IMR-90 (cell line): ENCODE data around the gene ATP23. TPM values are rescaled to one million over a fixed set of nuclear protein-coding genes. Genes with fewer than 3 reads are reported as not detected.

Experiments
- ATAC-seq: fragments of 200-7000 bp; cut with Tn5 transposase; 2 replicates; pipeline ENCODE4 v1.9.1; 2020; ENCODE audit warnings: low read depth, mild to moderate bottlenecking, moderate library complexity
- BruUV-seq: library from RNA; stranded (reverse); fragments of 400-500 nt; replicated peaks from 2 replicates; lab custom pipeline; 2021; lab: Mats Ljungman, UMichigan
- CTCF ChIA-PET: fragments of 300-600 bp; formaldehyde crosslinking; extraction: SDS; loops from one replicate; lab custom pipeline; 2021; ENCODE audit warnings: antibody characterized with exemption; lab: Yijun Ruan, JAX
- POLR2A ChIA-PET: fragments of 300-600 bp; sonication (Branson Sonifier 250); formaldehyde crosslinking; loops from one replicate; lab custom pipeline; 2022; ENCODE audit warnings: antibody characterized with exemption; ENCODE audit not compliant: unreplicated experiment; lab: Charles Lee
- DNase-seq: peaks from one replicate; pipeline ENCODE4 v3.0.0; 2013
- H2AFZ ChIP-seq: replicated peaks from 2 replicates; pipeline ENCODE3; 2013; ENCODE audit warnings: low read length, mild to moderate bottlenecking; ENCODE audit not compliant: poor library complexity
- H2AK5ac ChIP-seq: 2 replicates; pipeline ENCODE4 v1.6.1; 2013; ENCODE audit warnings: low read depth, low read length, inconsistent platforms
- H2AK9ac ChIP-seq: replicated peaks from 2 replicates; pipeline ENCODE3; 2013; ENCODE audit warnings: mild to moderate bottlenecking, low read depth, low read length, moderate library complexity; ENCODE audit not compliant: poor library complexity
- H2BK120ac ChIP-seq: 2 replicates; pipeline ENCODE4 v1.6.1; 2013; ENCODE audit warnings: low read depth, low read length, inconsistent platforms
- H2BK15ac ChIP-seq: 3 replicates; pipeline ENCODE4 v1.6.1; 2013; ENCODE audit warnings: low read depth, low read length, inconsistent platforms
- H2BK20ac ChIP-seq: 2 replicates; pipeline ENCODE4 v1.6.1; 2013; ENCODE audit warnings: low read depth, mild to moderate bottlenecking, inconsistent platforms, low read length, moderate library complexity
- H2BK5ac ChIP-seq: 2 replicates; pipeline ENCODE4 v1.6.1; 2013; ENCODE audit warnings: mild to moderate bottlenecking, low read depth, low read length, inconsistent platforms; ENCODE audit not compliant: poor library complexity, severe bottlenecking
- H3K14ac ChIP-seq: replicated peaks from 2 replicates; pipeline ENCODE4 v1.6.1; 2013; ENCODE audit warnings: low read depth, low read length, inconsistent platforms
- H3K18ac ChIP-seq: 2 replicates; pipeline ENCODE4 v1.6.1; 2013; ENCODE audit warnings: low read depth, low read length, control low read depth
- H3K23ac ChIP-seq: 2 replicates; pipeline ENCODE4 v1.6.1; 2013; ENCODE audit warnings: low read depth, low read length, inconsistent platforms
- H3K27ac ChIP-seq: 2 replicates; pipeline ENCODE4 v1.5.1; 2013; ENCODE audit warnings: mild to moderate bottlenecking, control low read depth, low read length; ENCODE audit not compliant: insufficient read depth
- H3K27me3 ChIP-seq: 2 replicates; pipeline ENCODE4 v1.6.1; 2013; ENCODE audit warnings: low read length; ENCODE audit not compliant: control insufficient read depth, insufficient read depth
- H3K36me3 ChIP-seq: 2 replicates; pipeline ENCODE4 v1.6.1; 2013; ENCODE audit warnings: low read length, mixed read lengths; ENCODE audit not compliant: control insufficient read depth, insufficient read depth
- H3K4ac ChIP-seq: 2 replicates; pipeline ENCODE4 v1.6.1; 2013; ENCODE audit warnings: low read depth, low read length, inconsistent platforms
- H3K4me1 ChIP-seq: 2 replicates; pipeline ENCODE4 v1.6.1; 2013; ENCODE audit warnings: low read length, mixed read lengths; ENCODE audit not compliant: control insufficient read depth, insufficient read depth
- H3K4me2 ChIP-seq: 2 replicates; pipeline ENCODE4 v1.6.1; 2013; ENCODE audit warnings: low read depth, mild to moderate bottlenecking, control low read depth, low read length, moderate library complexity
- H3K4me3 ChIP-seq: 2 replicates; pipeline ENCODE4 v1.5.1; 2013; ENCODE audit warnings: low read depth, mild to moderate bottlenecking, control low read depth, low read length, moderate library complexity; ENCODE audit not compliant: insufficient read depth
- H3K56ac ChIP-seq: 2 replicates; pipeline ENCODE4 v1.6.1; 2013; ENCODE audit warnings: low read length, inconsistent platforms; ENCODE audit not compliant: insufficient read depth; ENCODE audit errors: extremely low read depth
- H3K79me1 ChIP-seq, 2 experiments: 2 replicates each; pipeline ENCODE4 v1.6.1; 2013; ENCODE audit warnings: low read length in 2 of 2, inconsistent platforms in 1 of 2, low read depth in 1 of 2
- H3K9ac ChIP-seq: 2 replicates; pipeline ENCODE4 v1.6.1; 2013; ENCODE audit warnings: low read depth, low read length, control low read depth
- H3K9me1 ChIP-seq: 2 replicates; pipeline ENCODE4 v1.6.1; 2013; ENCODE audit warnings: low read length, inconsistent platforms; ENCODE audit not compliant: insufficient read depth
- H3K9me3 ChIP-seq: 2 replicates; pipeline ENCODE4 v1.6.1; 2013; ENCODE audit warnings: low read length; ENCODE audit not compliant: control insufficient read depth, insufficient read depth
- H4K20me1 ChIP-seq: 2 replicates; pipeline ENCODE4 v1.6.1; 2013; ENCODE audit warnings: low read length, inconsistent platforms; ENCODE audit not compliant: insufficient read depth
- H4K5ac ChIP-seq: 2 replicates; pipeline ENCODE4 v1.6.1; 2013; ENCODE audit warnings: mild to moderate bottlenecking, low read depth, low read length, control low read depth
- H4K8ac ChIP-seq, 2 experiments: 2 replicates each; pipeline ENCODE4 v1.6.1; 2013; ENCODE audit warnings: low read depth in 2 of 2, low read length in 2 of 2, control low read depth in 1 of 2, inconsistent platforms in 1 of 2
- H4K91ac ChIP-seq: 2 replicates; pipeline ENCODE4 v1.6.1; 2013; ENCODE audit warnings: low read depth, low read length, inconsistent platforms; ENCODE audit not compliant: insufficient read depth
- BHLHE40 ChIP-seq: fragments of 150-350 bp; IDR thresholded peaks from 2 replicates; pipeline ENCODE4 v1.6.1; 2016; ENCODE audit warnings: mild to moderate bottlenecking, low read depth, low read length
- CEBPB ChIP-seq: IDR thresholded peaks from 2 replicates; pipeline ENCODE4 v1.6.1; 2012; ENCODE audit warnings: low read depth, low read length, improper control_type of control experiment
- CHD1 ChIP-seq: IDR thresholded peaks from 2 replicates; pipeline ENCODE4 v1.6.1; 2012; ENCODE audit warnings: low read depth, low read length, improper control_type of control experiment
- CTCF ChIP-seq: conservative IDR thresholded peaks from 2 replicates; pipeline ENCODE4 v1.5.1; 2012; ENCODE audit warnings: mild to moderate bottlenecking, low read depth, low read length, improper control_type of control experiment
- ELK1 ChIP-seq: fragments of 150-350 bp; IDR thresholded peaks from 2 replicates; pipeline ENCODE4 v1.6.1; 2016; ENCODE audit warnings: low read depth, mild to moderate bottlenecking, low read length, moderate library complexity, borderline replicate concordance
- MAZ ChIP-seq: IDR thresholded peaks from 2 replicates; pipeline ENCODE4 v1.6.1; 2012; ENCODE audit warnings: low read depth, mild to moderate bottlenecking, low read length, improper control_type of control experiment, moderate library complexity, borderline replicate concordance
- MXI1 ChIP-seq: IDR thresholded peaks from 2 replicates; pipeline ENCODE4 v1.6.1; 2012; ENCODE audit warnings: low read depth, mild to moderate bottlenecking, low read length, moderate library complexity, borderline replicate concordance
- RAD21 ChIP-seq: IDR thresholded peaks from 2 replicates; pipeline ENCODE4 v1.6.1; 2012; ENCODE audit warnings: low read length, improper control_type of control experiment
- RFX5 ChIP-seq: IDR thresholded peaks from 2 replicates; pipeline ENCODE4 v1.8.0; 2012; ENCODE audit warnings: low read depth, mild to moderate bottlenecking, low read length, moderate library complexity
- dilution Hi-C: fragments of 300-500 bp; cut with HindIII; formaldehyde crosslinking; loops from one replicate; pipeline ENCODE4 v1.14.3; 2018; ENCODE audit warnings: low sequenced_read_pairs; ENCODE audit not compliant: unreplicated experiment
- in situ Hi-C: fragments of 300-500 bp; cut with MboI; formaldehyde crosslinking; loops from 3 replicates; pipeline ENCODE4 v1.14.3; 2019; ENCODE audit warnings: low sequenced_read_pairs, inconsistent platforms, mixed read lengths
- intact Hi-C: fragments of 100-400 bp; cut with micrococcal nuclease; formaldehyde crosslinking; loops from 2 replicates; pipeline ENCODE4 v1.10.0; 2022
- polyA plus RNA-seq, 3 experiments: library from polyadenylated mRNA; depleted of rRNA; stranded (reverse); fragments of >200 nt; gene quantifications; 2 replicates each; pipeline ENCODE4 v1.2.3, GENCODE V29; 2012; ENCODE audit warnings: low replicate concordance in 1 of 3
- total RNA-seq: library from RNA; depleted of rRNA; stranded (reverse); fragments of >200 nt; gene quantifications from 2 replicates; pipeline ENCODE4 v1.2.3, GENCODE V29; 2012

The ATP23 gene
- total and polyA plus RNA-seq, 2 of the 4 experiments (the other 2 are of a cell fraction), result 6.4 to 7.2 TPM

- dilution Hi-C loops, result no loop called here
- CTCF ChIA-PET, result no interaction called here
- H3K18ac ChIP-seq, result no peak overlapping the region
These were observed 25.2 kb downstream of the ATP23 start for GRCh38 chr12:57966536-57966935.

More at GRCh38 chr12:57966536-57966935, 25.2 kb downstream of the ATP23 start:
- Histone ChIP-seq H4K8ac (no peak overlapping the region), H4K5ac (no peak overlapping the region), H3K9me1 (no peaks in the 10 kb centered on the region), H4K91ac (no peak overlapping the region), H3K4me2 (no peak overlapping the region), H3K27ac (no peak overlapping the region), H4K20me1 (no peaks in the 10 kb centered on the region), H3K4ac (no peak overlapping the region), H3K9me3 (0 out of 2 replicates have a peak, but pooled peaks cover 2% of the 10 kb centered on the region), H3K23ac (no peak overlapping the region), H3K9ac (no peak overlapping the region), H3K56ac (no peak overlapping the region), H2BK5ac (no peak overlapping the region), H3K4me1 (no peaks in the 10 kb centered on the region), H3K36me3 (no peaks in the 10 kb centered on the region), H3K4me3 (no peak overlapping the region), H2BK20ac (no peak overlapping the region), H2AFZ (no peak overlapping the region), H3K14ac (no peak overlapping the region), H3K27me3 (no peaks in the 10 kb centered on the region), H2AK9ac (no peak overlapping the region), H2BK120ac (no peak overlapping the region), H3K79me1 (no peaks in the 10 kb centered on the region), H2AK5ac (no peak overlapping the region), H2BK15ac (no peak overlapping the region)
- ATAC-seq (no peak), DNase-seq (no peak)
- no TSS peak for BruUV-seq
- intact Hi-C loops (no loop called here), in situ Hi-C loops (no loop called here)
- TF ChIP-seq CTCF (no peak), CEBPB (no peak), CHD1 (no peak), RFX5 (no peak), BHLHE40 (no peak), RAD21 (no peak), MXI1 (no peak), MAZ (no peak), ELK1 (no peak)
- POLR2A ChIA-PET, result no interaction called here
